ENCODE measurements around the gene CHMP1A.

The CHMP1A gene

DNA sequence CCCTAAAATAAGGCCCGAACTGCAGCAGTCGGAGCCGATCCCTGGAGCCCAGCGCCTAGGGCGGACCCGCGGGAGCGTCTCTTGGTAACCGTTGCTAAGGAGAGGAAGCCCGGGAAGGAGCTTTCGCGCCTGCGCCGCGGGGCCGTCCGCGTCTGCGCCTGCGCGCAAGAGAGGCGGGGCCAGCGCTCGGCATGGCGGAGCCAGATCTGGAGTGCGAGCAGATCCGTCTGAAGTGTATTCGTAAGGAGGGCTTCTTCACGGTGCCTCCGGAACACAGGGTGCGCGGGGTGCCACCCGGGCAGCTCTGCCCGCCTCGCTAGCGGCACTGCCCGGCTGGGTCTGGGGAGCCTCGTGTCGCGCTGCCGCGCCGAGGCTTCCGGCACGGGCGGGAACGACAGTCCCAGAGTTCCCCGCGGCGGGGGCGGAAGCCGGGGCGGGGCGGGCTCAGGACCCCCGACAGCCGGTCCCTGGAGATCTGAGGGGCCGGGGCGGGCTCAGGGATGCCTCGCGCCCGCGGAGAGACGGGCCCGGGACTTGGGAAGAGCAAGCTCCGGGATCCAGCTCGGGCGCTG, 29.1 kb upstream of the CHMP1A start, which contains the start of gene CDK10:
CDK10 (plus strand) TSS at position 170 of the 572 bp plus-strand sequence; CDS start at position 192, 22 bp downstream.
- H3K4me1 ChIP-seq (ENCODE audit: control insufficient read depth in 1 of 2, insufficient read depth in 2 of 2, low read length in 2 of 2), result peaks cover 6 to 7% of the 10 kb centered on the region in 2 experiments
- peak within 1 kb of the TSS; percentile 95 for H4K91ac ChIP-seq (ENCODE audit: low read depth, low read length)
- peak within 1 kb of the TSS; percentile 88 for H3K4me3 ChIP-seq (ENCODE audit: low read depth, low read length)
- peaks cover 13% of the 10 kb centered on the region for H3K9me3 ChIP-seq (ENCODE audit: insufficient read depth, low read depth, low read length)
- H3K4ac ChIP-seq (ENCODE audit: low read depth, low read length), result peak within 1 kb of the TSS; percentile 93
- peak within 1 kb of the TSS; percentile 95 for H2AFZ ChIP-seq (ENCODE audit: insufficient read depth, low read length, poor library complexity)
- H3K4me2 ChIP-seq (ENCODE audit: low read length), result peak within 1 kb of the TSS; percentile 83
- H3K27ac ChIP-seq (ENCODE audit: low read depth, low read length), result peak within 1 kb of the TSS; percentile 90
- H4K8ac ChIP-seq (ENCODE audit: low read depth, low read length), result peak within 1 kb of the TSS; percentile 99
- no CpG with 5 or more reads among the region's 67 CpGs for WGBS (ENCODE audit: extremely low coverage, insufficient coverage, insufficient read length)
- no peaks in the 10 kb centered on the region for H3K27me3 ChIP-seq (ENCODE audit: insufficient read depth, low read length)
- H3K18ac ChIP-seq (ENCODE audit: low read length), result peak within 1 kb of the TSS; percentile 100
- H3K79me2 ChIP-seq (ENCODE audit: control insufficient read depth, insufficient read depth, low read length, poor library complexity), result peaks cover 8% of the 10 kb centered on the region
- peak within 1 kb of the TSS; percentile 97 for H2BK5ac ChIP-seq (ENCODE audit: low read depth, low read length, poor library complexity)
- peak within 1 kb of the TSS; percentile 98 for H3K14ac ChIP-seq (ENCODE audit: low read length)
- H2AK5ac ChIP-seq (ENCODE audit: low read length), result peak within 1 kb of the TSS; percentile 93
- H3K23ac ChIP-seq (ENCODE audit: low read length), result no peak within 1 kb of the TSS
- no peak within 1 kb of the TSS for H2BK12ac ChIP-seq (ENCODE audit: low read length)
- peak within 1 kb of the TSS; percentile 99 for H3K9ac ChIP-seq (ENCODE audit: low read length)
- peak; percentile 91 to 98 for DNase-seq
- H2BK120ac ChIP-seq (ENCODE audit: insufficient read depth, low read length, poor library complexity), result peak within 1 kb of the TSS; percentile 92
- peaks cover 6% of the 10 kb centered on the region for H3K79me1 ChIP-seq (ENCODE audit: low read length)
- H3K36me3 ChIP-seq (ENCODE audit: control insufficient read depth in 1 of 2, insufficient read depth in 2 of 2, low read length in 2 of 2), result peaks cover 25 to 34% of the 10 kb centered on the region in 2 experiments
- H4K12ac ChIP-seq (ENCODE audit: low read depth, low read length), result peak within 1 kb of the TSS; percentile 96

DNA sequence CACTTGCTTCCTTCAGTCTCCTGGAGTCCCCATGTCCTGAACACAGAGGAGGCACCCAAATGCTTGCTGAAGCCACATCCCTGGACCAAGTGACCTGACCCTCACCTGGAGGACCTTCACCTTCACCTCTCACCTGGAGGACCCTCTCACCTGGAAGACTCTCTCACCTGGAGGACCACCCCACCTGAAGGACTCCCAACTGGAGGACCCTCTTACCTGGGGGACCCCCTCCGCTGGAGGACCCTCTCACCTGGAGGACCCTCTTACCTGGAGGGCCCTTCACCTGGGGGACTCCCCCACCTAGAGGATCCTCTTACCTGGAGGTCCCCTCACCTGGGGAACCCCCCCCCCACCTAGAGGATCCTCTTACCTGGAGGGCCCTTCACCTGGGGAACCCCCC, 28.4 kb upstream of the CHMP1A start:
- no CpG with 5 or more reads among the region's 1 CpG for WGBS (ENCODE audit: extremely low coverage, insufficient coverage, insufficient read length)
- peaks cover 6% of the 10 kb centered on the region for H3K79me1 ChIP-seq (ENCODE audit: low read length)

GRCh38 chr16:89678258-89678657, 20.8 kb upstream of the CHMP1A start:
- H2AFZ ChIP-seq (ENCODE audit: insufficient read depth, low read length, poor library complexity), result no peak overlapping the region
- H3K9me3 ChIP-seq (ENCODE audit: insufficient read depth, low read depth, low read length), result peaks cover 14% of the 10 kb centered on the region
- no CpG with 5 or more reads among the region's 2 CpGs for WGBS (ENCODE audit: extremely low coverage, insufficient coverage, insufficient read length)
- H4K8ac ChIP-seq (ENCODE audit: low read depth, low read length), result no peak overlapping the region
- H3K14ac ChIP-seq (ENCODE audit: low read length), result no peak overlapping the region
- H3K79me2 ChIP-seq (ENCODE audit: control insufficient read depth, insufficient read depth, low read length, poor library complexity), result no peaks in the 10 kb centered on the region
- no peak overlapping the region for H2AK5ac ChIP-seq (ENCODE audit: low read length)
- no peaks in the 10 kb centered on the region for H3K4me1 ChIP-seq (ENCODE audit: control insufficient read depth in 1 of 2, insufficient read depth in 2 of 2, low read length in 2 of 2)
- H2BK120ac ChIP-seq (ENCODE audit: insufficient read depth, low read length, poor library complexity), result no peak overlapping the region
- no peak for DNase-seq
- H3K4ac ChIP-seq (ENCODE audit: low read depth, low read length), result no peak overlapping the region
- H3K36me3 ChIP-seq (ENCODE audit: control insufficient read depth in 1 of 2, insufficient read depth in 2 of 2, low read length in 2 of 2), result peaks cover 4 to 7% of the 10 kb centered on the region in 2 experiments
- no peak overlapping the region for H3K23ac ChIP-seq (ENCODE audit: low read length)
- no peak overlapping the region for H2BK12ac ChIP-seq (ENCODE audit: low read length)
- H2BK5ac ChIP-seq (ENCODE audit: low read depth, low read length, poor library complexity), result no peak overlapping the region
- H3K79me1 ChIP-seq (ENCODE audit: low read length), result no peaks in the 10 kb centered on the region
- H3K4me3 ChIP-seq (ENCODE audit: low read depth, low read length), result no peak overlapping the region
- no peak overlapping the region for H4K12ac ChIP-seq (ENCODE audit: low read depth, low read length)
- no peak overlapping the region for H3K18ac ChIP-seq (ENCODE audit: low read length)
- H4K91ac ChIP-seq (ENCODE audit: low read depth, low read length), result no peak overlapping the region
- no peak overlapping the region for H3K9ac ChIP-seq (ENCODE audit: low read length)
- no peak overlapping the region for H3K4me2 ChIP-seq (ENCODE audit: low read length)
- no peak overlapping the region for H3K27ac ChIP-seq (ENCODE audit: low read depth, low read length)
- no peaks in the 10 kb centered on the region for H3K27me3 ChIP-seq (ENCODE audit: insufficient read depth, low read length)

More for the DNA sequence above, 28.4 kb upstream of the CHMP1A start:
- no peak overlapping the region for H4K12ac ChIP-seq (ENCODE audit: low read depth, low read length)
- H3K9ac ChIP-seq (ENCODE audit: low read length), result no peak overlapping the region
- no peak overlapping the region for H3K4me3 ChIP-seq (ENCODE audit: low read depth, low read length)
- H3K14ac ChIP-seq (ENCODE audit: low read length), result no peak overlapping the region
- H2AFZ ChIP-seq (ENCODE audit: insufficient read depth, low read length, poor library complexity), result no peak overlapping the region
- H4K8ac ChIP-seq (ENCODE audit: low read depth, low read length), result no peak overlapping the region
- no peak overlapping the region for H2BK5ac ChIP-seq (ENCODE audit: low read depth, low read length, poor library complexity)
- H3K27me3 ChIP-seq (ENCODE audit: insufficient read depth, low read length), result no peaks in the 10 kb centered on the region
- no peak overlapping the region for H2AK5ac ChIP-seq (ENCODE audit: low read length)
- H2BK120ac ChIP-seq (ENCODE audit: insufficient read depth, low read length, poor library complexity), result no peak overlapping the region
- no peak overlapping the region for H3K4me2 ChIP-seq (ENCODE audit: low read length)
- H3K36me3 ChIP-seq (ENCODE audit: control insufficient read depth in 1 of 2, insufficient read depth in 2 of 2, low read length in 2 of 2), result peaks cover 21 to 28% of the 10 kb centered on the region in 2 experiments
- no peak overlapping the region for H4K91ac ChIP-seq (ENCODE audit: low read depth, low read length)
- no peak overlapping the region for H3K4ac ChIP-seq (ENCODE audit: low read depth, low read length)
- peaks cover 6 to 7% of the 10 kb centered on the region in 2 experiments for H3K4me1 ChIP-seq (ENCODE audit: control insufficient read depth in 1 of 2, insufficient read depth in 2 of 2, low read length in 2 of 2)
- no peak overlapping the region for H3K18ac ChIP-seq (ENCODE audit: low read length)
- H3K23ac ChIP-seq (ENCODE audit: low read length), result no peak overlapping the region
- no peak overlapping the region for H3K27ac ChIP-seq (ENCODE audit: low read depth, low read length)
- peaks cover 16% of the 10 kb centered on the region for H3K9me3 ChIP-seq (ENCODE audit: insufficient read depth, low read depth, low read length)
- H3K79me2 ChIP-seq (ENCODE audit: control insufficient read depth, insufficient read depth, low read length, poor library complexity), result peaks cover 8% of the 10 kb centered on the region
- no peak overlapping the region for H2BK12ac ChIP-seq (ENCODE audit: low read length)
- DNase-seq, result no peak

- Histone ChIP-seq H4K8ac (ENCODE audit: low read depth, low read length) (no peak overlapping the region), H3K4me2 (ENCODE audit: low read length) (no peak overlapping the region)
Measured at GRCh38 chr16:89672177-89672941, 14.9 kb upstream of the CHMP1A start.

More at GRCh38 chr16:89672177-89672941, 14.9 kb upstream of the CHMP1A start:
- Histone ChIP-seq H2BK12ac (ENCODE audit: low read length) (no peak overlapping the region), H3K9me3 (ENCODE audit: insufficient read depth, low read depth, low read length) (no peaks in the 10 kb centered on the region), H2AFZ (ENCODE audit: insufficient read depth, low read length, poor library complexity) (no peak overlapping the region), H3K36me3 (ENCODE audit: control insufficient read depth in 1 of 2, insufficient read depth in 2 of 2, low read length in 2 of 2) (peaks cover 3 to 5% of the 10 kb centered on the region in 2 experiments), H3K4me1 (ENCODE audit: control insufficient read depth in 1 of 2, insufficient read depth in 2 of 2, low read length in 2 of 2) (no peaks in the 10 kb centered on the region), H3K79me1 (ENCODE audit: low read length) (no peaks in the 10 kb centered on the region), H3K27ac (ENCODE audit: low read depth, low read length) (no peak overlapping the region), H4K12ac (ENCODE audit: low read depth, low read length) (no peak overlapping the region), H2AK5ac (ENCODE audit: low read length) (no peak overlapping the region), H3K4me3 (ENCODE audit: low read depth, low read length) (no peak overlapping the region), H3K4ac (ENCODE audit: low read depth, low read length) (no peak overlapping the region), H4K91ac (ENCODE audit: low read depth, low read length) (no peak overlapping the region), H3K79me2 (ENCODE audit: control insufficient read depth, insufficient read depth, low read length, poor library complexity) (no peaks in the 10 kb centered on the region), H2BK5ac (ENCODE audit: low read depth, low read length, poor library complexity) (no peak overlapping the region), H3K27me3 (ENCODE audit: insufficient read depth, low read length) (no peaks in the 10 kb centered on the region), H3K14ac (ENCODE audit: low read length) (no peak overlapping the region), H3K9ac (ENCODE audit: low read length) (no peak overlapping the region), H3K23ac (ENCODE audit: low read length) (no peak overlapping the region), H2BK120ac (ENCODE audit: insufficient read depth, low read length, poor library complexity) (no peak overlapping the region), H3K18ac (ENCODE audit: low read length) (no peak overlapping the region)
- DNase-seq, result no peak
- no CpG with 5 or more reads among the region's 16 CpGs for WGBS (ENCODE audit: extremely low coverage, insufficient coverage, insufficient read length)

All from trophoblast cell (in vitro differentiated cells and primary cell).